Measurements from ENCODE around the gene COL4A2. TPM values are rescaled to one million over a fixed set of nuclear protein-coding genes. Genes with fewer than 3 reads are reported as not detected.

Gene COL4A2
- total RNA-seq, 4 donors from 2014 or later = 51.2 to 85.8 (median 70.5) TPM

GRCh38 chr13:110272651-110273050 is 34.4 kb upstream of the COL4A2 start:
- Histone ChIP-seq H3K36me3 (no peaks in the 10 kb centered on the region), H3K4me1 (peaks cover 13 to 20% of the 10 kb centered on the region in 2 donors), H3K27ac (no peak overlapping the region), H3K9me3 (no peaks in the 10 kb centered on the region), H3K27me3 (peaks cover 0 to 4% (median 0%) of the 10 kb centered on the region in 3 donors), H3K4me3 (no peak overlapping the region)
- DNase-seq = no peak
- ATAC-seq = no peak
- TF ChIP-seq CTCF (IDR thresholded peaks at IDR 0.05 in 4 of 5, conservative IDR thresholded peaks at IDR 0.05 in 1 of 5) (no peak), POLR2A (IDR thresholded peaks at IDR 0.05) (no peak)
- intact Hi-C loops (cut with DNase I; ENCODE audit: low total_unique reads) = no loop called here
- in situ Hi-C loops (cut with MboI; ENCODE audit: low sequenced_read_pairs in 4 of 4) = no loop called here

GRCh38 chr13:110273254-110273653 is 33.8 kb upstream of the COL4A2 start:
- Histone ChIP-seq H3K4me1 (peaks cover 10 to 20% of the 10 kb centered on the region in 2 donors), H3K27ac (peak overlapping the region in 1 of 4 donors; percentile 3), H3K27me3 (peaks cover 0 to 4% (median 0%) of the 10 kb centered on the region in 3 donors), H3K4me3 (no peak overlapping the region), H3K9me3 (no peaks in the 10 kb centered on the region), H3K36me3 (no peaks in the 10 kb centered on the region)
- in situ Hi-C loops (cut with MboI; ENCODE audit: low sequenced_read_pairs in 4 of 4) (no loop called here), intact Hi-C loops (cut with DNase I; ENCODE audit: low total_unique reads) (no loop called here)
- TF ChIP-seq POLR2A (IDR thresholded peaks at IDR 0.05) (no peak), CTCF (IDR thresholded peaks at IDR 0.05 in 4 of 5, conservative IDR thresholded peaks at IDR 0.05 in 1 of 5) (no peak)
- no peak for ATAC-seq
- no peak for DNase-seq

GRCh38 chr13:110274687-110275086 is 32.4 kb upstream of the COL4A2 start:
- Histone ChIP-seq H3K36me3 (no peaks in the 10 kb centered on the region), H3K9me3 (no peaks in the 10 kb centered on the region), H3K4me1 (peaks cover 8 to 17% of the 10 kb centered on the region in 2 donors), H3K27me3 (no peaks in the 10 kb centered on the region), H3K4me3 (no peak overlapping the region), H3K27ac (peak overlapping the region in 3 of 4 donors; percentile 10 to 45 (median 10))
- TF ChIP-seq POLR2A (IDR thresholded peaks at IDR 0.05) (no peak), CTCF (IDR thresholded peaks at IDR 0.05 in 4 of 5, conservative IDR thresholded peaks at IDR 0.05 in 1 of 5) (no peak)
- in situ Hi-C loops (cut with MboI; ENCODE audit: low sequenced_read_pairs in 4 of 4) (no loop called here), intact Hi-C loops (cut with DNase I; ENCODE audit: low total_unique reads) (no loop called here)
- no peak for ATAC-seq
- DNase-seq = no peak

- Histone ChIP-seq H3K4me1 (peaks cover 13 to 25% of the 10 kb centered on the region in 2 donors), H3K36me3 (no peaks in the 10 kb centered on the region)
Observed at GRCh38 chr13:110275931-110276552, 31.0 kb upstream of the COL4A2 start.

More at GRCh38 chr13:110275931-110276552, 31.0 kb upstream of the COL4A2 start:
- no peak overlapping the region for H3K4me3 ChIP-seq
- TF ChIP-seq POLR2A (IDR thresholded peaks at IDR 0.05) (no peak), CTCF (IDR thresholded peaks at IDR 0.05 in 4 of 5, conservative IDR thresholded peaks at IDR 0.05 in 1 of 5) (no peak)
- no peaks in the 10 kb centered on the region for H3K9me3 ChIP-seq
- peak; percentile 57 to 71 for DNase-seq
- intact Hi-C loops (cut with DNase I; ENCODE audit: low total_unique reads) = no loop called here
- H3K27ac ChIP-seq = peak overlapping the region in 3 of 4 donors; percentile 19 to 48 (median 23)
- ATAC-seq = peak; percentile 51 to 57
- no peaks in the 10 kb centered on the region for H3K27me3 ChIP-seq
- in situ Hi-C loops (cut with MboI; ENCODE audit: low sequenced_read_pairs in 4 of 4) = no loop called here
